HepG2 (cell line): ENCODE data around the gene SLC17A3. TPM values are rescaled to one million over a fixed set of nuclear protein-coding genes. Genes with fewer than 3 reads are reported as not detected.

Source experiments
- ATAC-seq: fragments of 200-7000 bp; cut with Tn5 transposase; 3 replicates; pipeline ENCODE4 v1.9.1; 2020; ENCODE audit warnings: mild to moderate bottlenecking, moderate library complexity
- BruUV-seq: library from RNA; stranded (reverse); fragments of 400-500 nt; replicated peaks from 2 replicates; lab custom pipeline; 2021; lab: Mats Ljungman, UMichigan
- CTCF ChIA-PET: fragments of 300-600 bp; formaldehyde crosslinking; extraction: SDS; loops from one replicate; lab custom pipeline; 2021; ENCODE audit warnings: low total read pairs, inconsistent platforms, low intra/inter-chr PET ratio; lab: Yijun Ruan, JAX
- POLR2A ChIA-PET: fragments of 350-600 bp; sonication (Branson Sonifier 250); formaldehyde crosslinking; loops from one replicate; lab custom pipeline; 2020; ENCODE audit warnings: antibody characterized with exemption, inconsistent platforms; lab: Yijun Ruan, JAX
- DNase-seq: peaks from one replicate; pipeline ENCODE4 v3.0.0-alpha.2; 2015; ENCODE audit warnings: low spot score
- FAIRE-seq: peaks from 3 replicates; lab custom pipeline; 2011; peaks lifted over from hg19 to GRCh38; lab: Jason Lieb, UNC
- H2AFZ ChIP-seq: one replicate; pipeline ENCODE4 v1.6.1; 2011; ENCODE audit warnings: low read length, inconsistent platforms
- H3K27ac ChIP-seq: fragments of 300-600 bp; 3 replicates; pipeline ENCODE4 v1.8.0; 2011; ENCODE audit warnings: mixed run types, mild to moderate bottlenecking, mixed read lengths, low read length, inconsistent platforms; ENCODE audit not compliant: insufficient read depth; ENCODE audit errors: extremely low read length
- H3K27me3 ChIP-seq, 2 experiments: fragments of 200-600 bp in 1 of 2; 2 replicates in 1 of 2; 3 replicates in 1 of 2; pipeline versions ENCODE4 v1.6.0 to v1.8.0; 2011; ENCODE audit warnings: low read length in 2 of 2, mild to moderate bottlenecking in 2 of 2, moderate library complexity in 2 of 2, inconsistent platforms in 1 of 2; ENCODE audit not compliant: insufficient read depth in 2 of 2, control insufficient read depth in 1 of 2
- H3K36me3 ChIP-seq, 2 experiments: fragments of 200-600 bp in 1 of 2; replicated peaks in 1 of 2; 2 replicates in 1 of 2; 3 replicates in 1 of 2; pipeline versions ENCODE4 v1.5.1 to v1.8.0; 2011; ENCODE audit warnings: low read length in 2 of 2, inconsistent platforms in 1 of 2; ENCODE audit not compliant: insufficient read depth in 2 of 2, control insufficient read depth in 1 of 2
- H3K4me1 ChIP-seq: 2 replicates; pipeline ENCODE4 v1.5.1; 2012; ENCODE audit warnings: low read length, inconsistent platforms; ENCODE audit not compliant: insufficient read depth
- H3K4me2 ChIP-seq: 2 replicates; pipeline ENCODE4 v1.6.0; 2011; ENCODE audit warnings: low read depth, low read length, inconsistent platforms
- H3K4me3 ChIP-seq, 3 experiments: fragments of 200-600 bp in 1 of 3; sonication (generic), shearing (Covaris generic) in 1 of 3; replicated peaks in 1 of 3; 2 replicates each; pipeline ENCODE4 v1.5.1; 2011 to 2016; ENCODE audit warnings: low read length in 3 of 3, inconsistent platforms in 2 of 3, low read depth in 2 of 3, mild to moderate bottlenecking in 2 of 3, control low read depth in 1 of 3, mixed read lengths in 1 of 3; ENCODE audit not compliant: insufficient read depth in 1 of 3
- H3K79me2 ChIP-seq: one replicate; pipeline ENCODE4 v1.6.1; 2011; ENCODE audit warnings: low read length, inconsistent platforms; ENCODE audit not compliant: insufficient read depth
- H3K9ac ChIP-seq: 2 replicates; pipeline ENCODE4 v1.6.0; 2011; ENCODE audit warnings: mild to moderate bottlenecking, low read depth, low read length, inconsistent platforms; ENCODE audit not compliant: insufficient read depth
- H3K9me3 ChIP-seq: 2 replicates; pipeline ENCODE4 v1.5.1; 2012; ENCODE audit warnings: mild to moderate bottlenecking, low read length
- H4K20me1 ChIP-seq: 2 replicates; pipeline ENCODE4 v1.6.0; 2011; ENCODE audit warnings: inconsistent platforms, mild to moderate bottlenecking, low read length, moderate library complexity; ENCODE audit not compliant: insufficient read depth
- ATM ChIP-seq: fragments of 450-650 bp; IDR thresholded peaks from 2 replicates; pipeline ENCODE4 v1.7.1; 2017; ENCODE audit warnings: mild to moderate bottlenecking, borderline replicate concordance
- CEBPZ ChIP-seq: IDR thresholded peaks from 2 replicates; pipeline ENCODE4 v1.6.1; 2012; ENCODE audit warnings: low read length, improper control_type of control experiment
- PAF1 ChIP-seq: IDR thresholded peaks from 2 replicates; pipeline ENCODE4 v1.6.1; 2016; ENCODE audit warnings: missing genetic modification reagents, missing compliant biosample characterization
- PTBP1 ChIP-seq: fragments of 200-400 bp; formaldehyde crosslinking; IDR thresholded peaks from 2 replicates; pipeline ENCODE4 v1.6.1; 2018; ENCODE audit warnings: low read length, low read depth; ENCODE audit not compliant: poor library complexity, severe bottlenecking
- RBAK ChIP-seq: sonication (generic); formaldehyde crosslinking; IDR thresholded peaks from 2 replicates; pipeline ENCODE4 v1.5.1; 2020; ENCODE audit warnings: mild to moderate bottlenecking, missing genetic modification reagents
- TFDP2 ChIP-seq: sonication (generic); formaldehyde crosslinking; IDR thresholded peaks from 2 replicates; pipeline ENCODE4 v1.4.0; 2020; ENCODE audit warnings: missing genetic modification reagents
- TFE3 ChIP-seq: IDR thresholded peaks from 2 replicates; pipeline ENCODE4 v1.6.1; 2016
- ZBTB4 ChIP-seq: sonication (generic); formaldehyde crosslinking; IDR thresholded peaks from 2 replicates; pipeline ENCODE4 v1.4.0; 2020; ENCODE audit warnings: missing genetic modification reagents, mild to moderate bottlenecking, borderline replicate concordance
- ZNF12 ChIP-seq: sonication (generic); formaldehyde crosslinking; IDR thresholded peaks from 2 replicates; pipeline ENCODE4 v1.5.0; 2020; ENCODE audit warnings: missing genetic modification reagents
- ZNF703 ChIP-seq: sonication (generic); formaldehyde crosslinking; IDR thresholded peaks from 2 replicates; pipeline ENCODE4 v1.5.1; 2020; ENCODE audit warnings: missing genetic modification reagents, mild to moderate bottlenecking, moderate library complexity, borderline replicate concordance
- ZNF816 ChIP-seq: sonication (generic); formaldehyde crosslinking; IDR thresholded peaks from 2 replicates; pipeline ENCODE4 v1.8.0; 2022; ENCODE audit warnings: missing genetic modification reagents, mild to moderate bottlenecking, borderline replicate concordance
- WGBS: methylation state at CpG from one replicate; pipeline ENCODE4 v1.1.6; 2017; ENCODE audit warnings: low lambda C conversion rate; 5-methylcytosine and 5-hydroxymethylcytosine counted together
- in situ Hi-C: cut with HindIII; loops from 2 replicates; pipeline ENCODE4 v1.10.0; 2017; ENCODE audit warnings: low pct_unique_long_range_greater_than_20kb; ENCODE audit not compliant: extremely low pct_ligation_motif_present
- intact Hi-C: fragments of 100-400 bp; cut with micrococcal nuclease; formaldehyde crosslinking; loops from one replicate; pipeline ENCODE4 v1.10.0; 2022; ENCODE audit not compliant: unreplicated experiment
- polyA plus RNA-seq, 8 experiments: library from polyadenylated mRNA; depleted of rRNA in 3 of 8; stranded (reverse) in 7 of 8; unstranded in 1 of 8; fragments of >200 nt; fragmentation: Illumina TruSeq in 4 of 8; extraction: Trizol in 4 of 8; gene quantifications; 2 replicates each; pipeline versions ENCODE4 v1.2.1 to v1.2.3, GENCODE V29; 2011 to 2016; ENCODE audit warnings: low read depth in 4 of 8, missing spikeins in 1 of 8, mixed read lengths in 1 of 8; ENCODE audit not compliant: insufficient read depth in 1 of 8
- total RNA-seq, 5 experiments: library from RNA; depleted of rRNA; stranded (reverse); fragments of >200 nt; fragmentation: Illumina TruSeq; extraction: Trizol; gene quantifications; 2 replicates each; pipeline ENCODE4 v1.2.3, GENCODE V29; 2016; ENCODE audit warnings: low read depth in 1 of 5

SLC17A3 gene
- total and polyA plus RNA-seq, 2 of the 13 experiments (the other 11 are each of a cell fraction or from before 2014, with no cell fraction given), result 0.09 to 0.11 TPM

GRCh38 chr6:25900843-25901242, 26.8 kb upstream of the SLC17A3 start (continued):
- TF ChIP-seq CEBPZ (no peak), PTBP1 (no peak)
- TF ChIP-seq, all 625 proteins: peak for 10

GRCh38 chr6:25899580-25900408, 25.8 kb upstream of the SLC17A3 start:
- Histone ChIP-seq H3K9ac (peak overlapping the region; percentile 41), H3K27ac (peak overlapping the region; percentile 61), H3K79me2 (no peaks in the 10 kb centered on the region), H4K20me1 (no peaks in the 10 kb centered on the region), H3K36me3 (no peaks in the 10 kb centered on the region), H3K4me2 (peak overlapping the region; percentile 51), H3K27me3 (no peaks in the 10 kb centered on the region), H2AFZ (no peak overlapping the region), H3K4me3 (peak overlapping the region in 1 of 3 experiments; percentile 5; a peak in 1 of 6 replicates), H3K9me3 (no peaks in the 10 kb centered on the region), H3K4me1 (peaks cover 54% of the 10 kb centered on the region)
- no TSS peak for BruUV-seq
- DNase-seq (peak; percentile 81), ATAC-seq (peak; percentile 90), FAIRE-seq (peak; percentile 89)
- intact Hi-C loops (loop anchor here (2.0 kb wide), 1 partner anchor 43 kb away; no protein-coding TSS in a partner anchor), in situ Hi-C loops (loop anchor here (5.0 to 25.0 kb wide), 2 partner anchors 33 to 637 kb away; partner anchors contain the start of gene SLC17A2)
- POLR2A ChIA-PET, result interaction anchor here (0.9 to 3.8 kb wide), 14 partner anchors 10 to 1179 kb away, joined by 3 to 111 read pairs (median 4); partner anchors contain the start of gene SLC17A2
- WGBS, result 19% methylated on average over 2 of the region's 2 CpGs
- CTCF ChIA-PET, result no interaction called here
- no peak for TF ChIP-seq TFDP2 (CRISPR knock-in tag)
- TF ChIP-seq PAF1 (CRISPR knock-in tag), result no peak
- no peak for TF ChIP-seq ZBTB4 (CRISPR knock-in tag)
- no peak for TF ChIP-seq ZNF703 (CRISPR knock-in tag)
- peak; percentile 61; the same call in 1 of the 2 replicates for TF ChIP-seq TFE3 (CRISPR knock-in tag)
- TF ChIP-seq RBAK (CRISPR knock-in tag), result no peak
- no peak for TF ChIP-seq ATM
- no peak for TF ChIP-seq ZNF816 (CRISPR knock-in tag)
- TF ChIP-seq ZNF12 (CRISPR knock-in tag), result no peak
